Measurements from ENCODE around the gene ASTN2.

ASTN2 gene

GRCh38 chr9:116717150-116717549 lies 697.7 kb downstream of the ASTN2 start:
- TF ChIP-seq SIN3A (IDR thresholded peaks at IDR 0.05; ENCODE audit: borderline replicate concordance, insufficient read depth, low read length) (no peak), FOXP2 (optimal IDR thresholded peaks at IDR 0.05; ENCODE audit: borderline replicate concordance, extremely low read depth, extremely low read length, insufficient read depth) (no peak), POLR2AphosphoS5 (IDR thresholded peaks at IDR 0.05; ENCODE audit: low read depth, low read length) (no peak), REST (IDR thresholded peaks at IDR 0.05; ENCODE audit: insufficient read depth in 1 of 2, low read depth in 2 of 2, low read length in 2 of 2) (no peak), TAF1 (IDR thresholded peaks at IDR 0.05; ENCODE audit: borderline replicate concordance, insufficient read depth, low read length) (no peak)

- TF ChIP-seq TAF1 (IDR thresholded peaks at IDR 0.05; ENCODE audit: borderline replicate concordance, insufficient read depth, low read length) (no peak), FOXP2 (optimal IDR thresholded peaks at IDR 0.05; ENCODE audit: borderline replicate concordance, extremely low read depth, extremely low read length, insufficient read depth) (no peak), REST (IDR thresholded peaks at IDR 0.05; ENCODE audit: insufficient read depth in 1 of 2, low read depth in 2 of 2, low read length in 2 of 2) (no peak), SIN3A (IDR thresholded peaks at IDR 0.05; ENCODE audit: borderline replicate concordance, insufficient read depth, low read length) (no peak), POLR2AphosphoS5 (IDR thresholded peaks at IDR 0.05; ENCODE audit: low read depth, low read length) (no peak)
These were observed 698.4 kb downstream of the ASTN2 start for GRCh38 chr9:116716438-116716837.

- TF ChIP-seq FOXP2 (optimal IDR thresholded peaks at IDR 0.05; ENCODE audit: borderline replicate concordance, extremely low read depth, extremely low read length, insufficient read depth) (no peak), TAF1 (IDR thresholded peaks at IDR 0.05; ENCODE audit: borderline replicate concordance, insufficient read depth, low read length) (no peak), SIN3A (IDR thresholded peaks at IDR 0.05; ENCODE audit: borderline replicate concordance, insufficient read depth, low read length) (no peak), POLR2AphosphoS5 (IDR thresholded peaks at IDR 0.05; ENCODE audit: low read depth, low read length) (no peak), REST (IDR thresholded peaks at IDR 0.05; ENCODE audit: insufficient read depth in 1 of 2, low read depth in 2 of 2, low read length in 2 of 2) (no peak)
These were observed 699.1 kb downstream of the ASTN2 start for GRCh38 chr9:116715751-116716150.

DNA sequence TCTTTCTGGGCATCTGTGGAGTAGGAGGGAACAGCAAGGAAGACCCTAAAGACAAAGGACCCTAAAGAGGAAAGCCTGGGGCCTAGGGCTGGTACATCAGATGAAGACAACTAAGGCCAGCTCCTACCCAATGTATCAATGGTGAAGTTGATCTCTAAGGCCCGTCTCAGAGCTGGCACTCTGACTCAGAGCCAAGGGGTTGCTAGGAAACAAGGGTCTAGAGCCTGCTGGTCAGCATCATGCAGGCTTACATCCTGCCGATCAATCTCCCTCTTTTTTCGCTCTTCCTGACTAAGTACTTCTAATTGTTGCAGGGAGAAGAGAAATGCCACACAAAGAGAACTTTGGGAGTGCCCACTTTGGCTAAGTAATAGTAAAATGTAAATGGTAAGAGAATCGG lies 701.6 kb downstream of the ASTN2 start:
- TF ChIP-seq REST (IDR thresholded peaks at IDR 0.05; ENCODE audit: insufficient read depth in 1 of 2, low read depth in 2 of 2, low read length in 2 of 2) (no peak), TAF1 (IDR thresholded peaks at IDR 0.05; ENCODE audit: borderline replicate concordance, insufficient read depth, low read length) (no peak), FOXP2 (optimal IDR thresholded peaks at IDR 0.05; ENCODE audit: borderline replicate concordance, extremely low read depth, extremely low read length, insufficient read depth) (no peak), POLR2AphosphoS5 (IDR thresholded peaks at IDR 0.05; ENCODE audit: low read depth, low read length) (no peak), SIN3A (IDR thresholded peaks at IDR 0.05; ENCODE audit: borderline replicate concordance, insufficient read depth, low read length) (no peak)

DNA sequence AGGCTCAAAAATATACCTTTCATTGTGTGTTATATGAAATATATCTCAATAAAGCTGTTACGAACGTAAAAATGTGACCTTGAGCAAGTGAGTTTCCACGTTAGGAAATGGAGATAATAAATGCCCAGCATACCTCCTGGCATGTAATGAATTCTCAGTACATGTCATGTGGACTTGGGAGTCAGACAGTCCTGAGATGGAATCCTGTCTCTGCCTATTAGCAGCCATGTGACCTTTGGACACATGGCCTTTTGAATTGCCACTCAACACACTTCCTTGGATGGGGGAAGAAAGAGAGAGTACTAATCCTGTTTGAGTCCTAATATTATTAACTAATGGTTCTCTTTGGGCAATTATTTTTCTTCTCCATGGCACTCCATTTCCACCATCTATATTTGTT lies 702.1 kb downstream of the ASTN2 start:
- TF ChIP-seq SIN3A (IDR thresholded peaks at IDR 0.05; ENCODE audit: borderline replicate concordance, insufficient read depth, low read length), result no peak

Data from PFSK-1 (cell line).